HG03108 (cell line): Measurements from ENCODE around the gene TIMP1.

Experiments used
- ATAC-seq: cut with Tn5 transposase; IDR thresholded peaks from one replicate; pipeline ENCODE4 v1.9.1; 2021; ENCODE audit warnings: moderate library complexity; ENCODE audit not compliant: unreplicated experiment

Gene TIMP1

GRCh38 chrX:47633689-47634590 is 51.7 kb downstream of the TIMP1 start:
- no peak for ATAC-seq

GRCh38 chrX:47634871-47635575 is 52.8 kb downstream of the TIMP1 start:
- no peak for ATAC-seq
